Measurements from ENCODE around the gene SPIC.
"Not testable (repeated sequence)": the region's sequence is repeated elsewhere in the genome, so short reads cannot be mapped to it uniquely, and the experiment has no call there.

SPIC gene

DNA sequence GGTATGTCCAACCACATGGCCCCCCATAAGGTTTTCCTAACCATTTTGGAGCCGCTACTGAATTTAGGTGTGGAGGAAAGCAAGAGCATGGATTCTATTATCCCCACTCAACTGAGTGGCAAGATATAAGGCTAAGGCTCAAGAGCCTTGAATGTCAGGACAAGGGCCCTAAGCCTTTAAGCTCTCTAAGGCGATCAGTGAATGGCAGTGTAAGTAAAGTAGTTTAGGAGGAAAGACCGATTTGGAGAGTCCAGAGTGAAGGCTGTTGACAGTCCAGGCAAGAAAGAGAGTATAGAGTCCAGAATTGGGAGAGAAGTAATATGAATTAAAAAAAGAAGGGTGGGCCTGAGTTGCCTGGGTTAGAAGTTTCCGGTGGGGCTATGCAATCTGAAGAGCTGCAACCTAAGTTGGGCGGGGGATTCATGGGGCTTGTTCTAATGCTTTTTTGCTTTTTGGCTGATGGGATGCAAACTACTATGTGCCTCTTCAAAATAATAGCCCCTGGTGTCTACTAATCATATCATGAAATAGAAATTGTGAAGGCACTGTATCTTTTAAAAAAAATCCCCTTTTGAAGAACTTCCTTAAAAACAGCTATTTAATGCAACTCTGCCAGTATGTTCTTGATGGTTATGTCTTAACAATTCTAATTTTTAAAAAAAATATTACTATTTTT, at the start of gene SPIC:
Gene SPIC, plus strand, starts transcription at position 626 of the 676 bp plus-strand sequence. CDS start 1,569 bp downstream, outside the sequence.
- no peak for DNase-seq (ENCODE audit: low spot score)

DNA sequence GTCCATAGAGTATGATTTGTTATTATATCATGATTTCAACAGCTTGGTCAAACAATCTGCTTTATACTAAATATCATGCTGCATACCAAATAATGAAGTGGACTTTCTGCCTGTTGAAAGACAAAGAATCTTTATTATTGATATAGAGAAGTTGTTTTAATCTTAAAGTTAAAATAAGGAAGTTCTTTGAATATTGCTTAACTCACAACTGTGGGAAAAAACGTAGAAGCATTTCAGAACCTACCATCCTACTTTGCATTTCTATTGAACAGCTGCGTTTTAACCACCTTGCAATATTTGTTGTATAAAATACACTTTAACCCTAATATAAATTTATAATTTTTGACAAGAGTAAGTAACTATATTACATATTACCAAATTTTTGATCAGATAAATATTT, 44.7 kb upstream of the SPIC start:
- DNase-seq (ENCODE audit: low spot score) = no peak

DNA sequence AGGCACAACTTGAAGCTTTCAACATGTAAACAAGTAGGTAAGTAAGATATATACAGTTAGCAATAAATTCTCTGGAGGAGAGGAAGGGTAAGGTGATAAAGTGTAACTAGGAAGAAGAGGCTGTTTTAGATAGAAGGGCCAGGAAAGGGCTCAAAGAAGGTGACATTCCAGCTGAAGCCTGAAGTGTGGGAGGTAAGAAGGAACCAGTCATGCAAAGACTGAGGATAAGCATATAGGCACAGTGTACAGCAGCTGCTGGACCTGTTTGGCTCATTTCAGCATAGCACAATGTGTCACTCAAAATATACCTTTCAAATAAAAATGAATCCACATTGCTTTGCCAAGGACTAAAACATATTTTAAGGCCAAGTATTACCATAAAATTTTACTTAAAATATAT, 39.0 kb upstream of the SPIC start:
- DNase-seq (ENCODE audit: low spot score) = no peak

- no peak for DNase-seq (ENCODE audit: low spot score)
Measured at GRCh38 chr12:101439236-101439635, 35.9 kb upstream of the SPIC start.

GRCh38 chr12:101441461-101442224, 33.5 kb upstream of the SPIC start:
- no peak for DNase-seq (ENCODE audit: low spot score)

DNA sequence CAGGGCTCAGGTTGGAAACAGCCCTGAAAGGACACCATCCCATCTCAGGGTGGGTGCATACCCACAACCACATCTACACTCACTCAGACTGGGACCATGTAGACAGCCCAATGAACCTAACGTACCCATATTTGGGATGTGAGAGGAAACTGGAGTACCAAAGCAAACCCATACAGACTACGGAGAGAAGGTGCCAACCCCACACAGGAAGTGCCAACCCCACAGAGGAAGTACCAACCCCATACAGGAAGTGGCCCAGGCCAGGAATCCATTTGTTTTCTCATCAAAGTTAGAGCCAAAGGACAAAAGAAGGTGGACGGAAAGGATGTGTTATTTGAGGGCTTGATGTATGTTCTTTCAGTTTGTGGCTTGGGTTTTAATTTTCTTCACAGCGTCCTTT, 19.5 kb upstream of the SPIC start:
- no peak for DNase-seq (ENCODE audit: low spot score)

- DNase-seq (ENCODE audit: low spot score) = peak; percentile 9
Measured at GRCh38 chr12:101459642-101460346, 15.3 kb upstream of the SPIC start.

- no peak for DNase-seq (ENCODE audit: low spot score)
Measured at GRCh38 chr12:101468948-101469347, 6.2 kb upstream of the SPIC start.

DNA sequence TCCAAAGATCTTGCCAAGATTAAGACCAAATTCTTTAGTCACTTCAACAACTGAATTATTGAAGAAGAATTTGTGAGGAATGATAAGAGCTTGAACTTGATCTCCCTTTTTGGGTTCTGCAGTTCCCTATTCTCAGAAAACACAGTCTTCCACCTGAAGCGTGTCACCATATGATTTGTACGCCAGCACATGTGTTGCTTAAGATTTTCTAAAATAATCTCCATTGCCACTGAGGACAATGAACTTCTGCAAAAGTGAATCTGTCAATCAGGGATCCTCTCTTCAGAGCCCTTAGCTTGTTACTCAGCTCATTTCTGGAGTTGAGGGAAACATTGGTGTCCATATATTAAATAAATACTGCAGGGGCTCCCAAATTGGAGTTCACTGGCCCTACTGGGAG, 4.2 kb upstream of the SPIC start:
- DNase-seq (ENCODE audit: low spot score) = no peak

- not testable (repeated sequence) for DNase-seq (ENCODE audit: low spot score)
Measured at GRCh38 chr12:101471878-101472277, 3.3 kb upstream of the SPIC start.

DNA sequence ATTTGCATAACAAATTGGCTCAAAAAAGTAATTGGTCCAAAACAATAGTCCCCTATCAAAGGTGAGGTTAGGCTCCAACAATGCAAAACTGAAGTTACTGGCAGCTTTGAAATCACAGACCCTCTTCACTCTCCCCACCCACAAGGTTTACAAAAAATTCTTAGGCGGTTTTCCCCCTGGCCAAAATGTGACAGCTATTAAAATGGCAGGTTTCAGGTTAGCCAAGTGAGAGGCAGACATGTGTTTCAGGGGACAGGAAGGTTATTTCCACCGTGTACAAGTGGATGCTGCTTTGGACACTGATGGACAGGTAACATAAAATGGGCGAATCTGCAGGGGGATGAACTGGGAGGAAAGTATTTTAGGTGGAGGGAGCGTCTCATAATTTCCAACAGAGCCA, 888 bp upstream of the SPIC start:
- no peak for DNase-seq (ENCODE audit: low spot score)

- no peak for DNase-seq (ENCODE audit: low spot score)
Measured at GRCh38 chr12:101475751-101476305, 692 bp downstream of the SPIC start.

DNA sequence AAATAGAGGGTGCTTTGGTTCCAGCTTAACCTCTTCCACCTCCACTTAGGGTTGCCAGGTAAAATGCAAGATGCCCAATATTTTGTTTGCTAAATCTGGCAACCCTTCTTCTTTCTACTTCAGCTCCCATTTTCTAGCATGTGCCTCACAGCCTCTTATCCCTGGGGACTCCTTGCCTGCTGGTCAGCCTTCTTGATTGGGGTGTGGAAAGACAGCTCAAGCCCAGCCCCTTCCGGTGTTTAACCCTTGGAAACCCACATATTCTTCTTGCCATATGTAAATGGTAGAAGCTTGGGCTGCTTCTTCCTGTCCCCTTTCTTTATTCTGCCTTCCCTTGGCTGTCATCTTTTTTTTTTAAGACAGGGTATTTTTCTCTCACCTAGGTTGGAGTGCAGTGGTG, 5.7 kb downstream of the SPIC start:
- no peak for DNase-seq (ENCODE audit: low spot score)

- no peak for DNase-seq (ENCODE audit: low spot score)
Measured at GRCh38 chr12:101485021-101485420, 9.9 kb downstream of the SPIC start.

DNA sequence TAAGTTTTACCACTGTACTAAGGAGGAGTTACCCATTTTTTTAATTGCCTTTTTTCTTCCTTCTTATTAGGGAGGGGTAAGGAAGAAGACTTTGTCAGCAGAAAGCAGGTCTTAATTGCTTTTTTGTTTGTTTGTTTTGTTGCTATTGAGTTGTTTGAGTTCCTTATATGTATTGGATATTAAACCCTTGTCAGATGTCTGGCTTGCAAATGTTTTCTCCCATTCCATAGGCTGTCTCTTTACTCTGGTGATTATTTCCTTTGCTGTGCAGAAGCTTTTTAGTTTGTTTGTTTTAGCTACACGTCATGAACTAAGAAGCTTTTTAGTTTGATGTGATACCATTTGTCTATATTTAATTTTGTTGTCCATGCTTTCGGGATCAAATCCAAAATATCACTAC, 13.3 kb downstream of the SPIC start:
- no peak for DNase-seq (ENCODE audit: low spot score)

GRCh38 chr12:101490286-101490920, 15.3 kb downstream of the SPIC start:
- DNase-seq (ENCODE audit: low spot score) = no peak

DNA sequence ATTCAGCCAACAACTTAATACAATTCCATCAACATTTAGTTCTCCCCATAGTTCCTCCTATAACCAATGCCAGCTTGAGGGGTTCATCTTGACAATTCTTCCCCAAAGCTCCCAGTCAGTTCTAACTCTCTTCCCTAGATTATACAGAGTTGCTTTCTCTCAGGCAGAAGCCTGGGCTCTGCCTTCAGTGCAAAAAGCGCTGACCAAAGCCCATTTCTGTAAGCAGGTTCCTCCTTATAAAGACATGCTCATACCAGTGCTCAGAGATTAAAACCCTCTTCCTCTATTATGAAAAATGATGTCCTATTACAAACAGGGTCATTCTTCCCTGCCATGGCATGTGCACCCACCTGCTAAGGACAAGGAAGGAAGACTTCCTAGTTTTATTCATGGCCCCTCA, 16.2 kb downstream of the SPIC start:
- DNase-seq (ENCODE audit: low spot score) = no peak

DNA sequence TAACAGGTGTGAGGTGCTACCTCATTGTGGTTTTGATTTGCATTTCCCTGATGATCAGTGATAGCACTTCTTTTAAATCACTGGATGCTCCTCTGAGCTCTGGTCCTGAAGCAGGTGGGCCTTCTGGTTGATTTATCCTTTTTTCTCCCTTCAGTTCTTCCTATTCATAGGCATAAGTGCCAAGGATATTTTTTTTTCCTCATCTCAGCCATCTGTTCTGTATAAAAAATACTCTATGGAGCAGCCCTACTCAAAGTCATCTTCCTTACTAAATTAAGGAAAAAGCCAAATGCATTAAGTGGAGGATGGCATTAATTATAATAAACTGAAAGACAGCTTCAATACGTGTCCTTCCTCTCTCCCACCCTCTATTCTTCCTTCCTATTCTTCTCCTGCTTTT, 18.4 kb downstream of the SPIC start:
- no peak for DNase-seq (ENCODE audit: low spot score)

DNA sequence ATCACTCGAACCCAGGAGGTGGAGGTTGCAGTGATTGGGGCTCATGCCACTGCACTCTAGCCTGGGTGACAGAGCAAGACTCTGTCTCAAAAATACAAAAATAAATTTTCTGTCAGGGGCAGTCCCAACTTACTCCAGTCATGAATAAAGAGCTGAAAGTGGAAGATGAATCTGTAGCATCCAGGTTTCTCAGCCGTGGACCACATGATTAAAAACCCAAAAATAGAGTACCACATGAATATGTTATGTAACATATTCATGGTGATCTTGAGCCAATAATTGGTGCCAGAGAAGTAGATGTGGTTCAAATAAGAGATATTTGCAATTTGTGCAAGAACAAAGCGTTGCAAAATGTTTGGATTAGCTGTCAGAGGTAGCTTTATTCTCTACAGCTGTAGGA, 23.1 kb downstream of the SPIC start:
- no peak for DNase-seq (ENCODE audit: low spot score)

DNA sequence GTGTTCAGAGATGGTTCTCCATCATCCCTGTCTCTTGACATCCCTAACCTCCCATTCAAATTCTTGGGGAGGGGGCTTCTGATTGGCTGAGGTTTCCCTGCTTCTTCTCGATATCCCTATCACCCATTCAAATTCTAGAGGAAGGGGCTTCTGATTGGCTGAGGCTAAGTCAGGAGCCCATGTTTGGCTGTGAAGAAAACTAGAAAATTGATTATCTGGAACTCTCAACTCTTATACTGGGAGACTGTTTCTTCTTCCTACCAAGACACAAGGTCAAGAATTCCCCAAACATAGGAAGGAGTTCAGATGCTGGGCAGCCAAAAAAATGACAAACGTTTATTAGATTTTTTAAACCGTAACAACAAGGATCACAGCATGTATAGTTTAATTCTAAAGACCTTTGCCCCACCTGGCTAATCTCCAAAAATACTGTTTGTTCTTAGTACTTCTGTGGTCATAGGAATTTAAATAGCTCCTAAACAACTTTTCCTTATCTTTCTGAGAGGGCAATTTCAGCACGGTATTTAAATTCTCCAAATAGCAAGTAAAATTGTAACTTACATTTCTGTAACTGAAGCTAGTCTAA, 26.4 kb downstream of the SPIC start:
- no peak for DNase-seq (ENCODE audit: low spot score)

GRCh38 chr12:101521136-101521535, 46.0 kb downstream of the SPIC start:
- no peak for DNase-seq (ENCODE audit: low spot score)

DNA sequence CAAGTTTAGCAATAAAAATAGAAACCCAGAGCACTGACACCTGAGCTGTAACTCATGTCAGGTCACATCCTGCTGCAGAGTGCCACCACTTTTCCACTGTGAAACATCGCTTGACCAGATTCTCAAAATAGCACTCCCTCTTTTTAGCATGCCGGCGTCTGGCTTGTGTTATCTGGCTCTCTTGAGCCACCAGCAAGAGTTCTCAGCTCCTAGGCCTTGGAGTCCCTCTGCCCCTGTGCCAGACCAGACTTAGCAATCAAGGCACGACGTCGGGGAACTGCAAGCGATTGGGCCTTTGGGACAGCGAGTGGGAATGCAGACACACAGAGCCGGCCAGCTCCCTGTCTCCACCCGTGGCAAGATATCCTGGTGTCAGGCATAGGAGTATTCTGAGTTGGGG, 52.5 kb downstream of the SPIC start:
- no peak for DNase-seq (ENCODE audit: low spot score)

Measured in globus pallidus (tissue), 1 donor.